GM19467 (cell line): Measurements from ENCODE around the gene VEPH1.

ENCODE experiments used
- ATAC-seq: cut with Tn5 transposase; IDR thresholded peaks from one replicate; pipeline ENCODE4 v1.9.1; 2021; ENCODE audit warnings: mild to moderate bottlenecking, moderate library complexity; ENCODE audit not compliant: unreplicated experiment

Gene VEPH1

GRCh38 chr3:157479464-157480243 lies 23.6 kb downstream of the VEPH1 start:
- no peak for ATAC-seq

GRCh38 chr3:157477441-157477840 lies 25.8 kb downstream of the VEPH1 start:
- no peak for ATAC-seq

- ATAC-seq, result no peak
Observed at GRCh38 chr3:157475921-157476414, 27.2 kb downstream of the VEPH1 start.

- ATAC-seq, result no peak
Observed at GRCh38 chr3:157472648-157473047, 30.6 kb downstream of the VEPH1 start.

- no peak for ATAC-seq
Observed at GRCh38 chr3:157471064-157471463, 32.2 kb downstream of the VEPH1 start.

GRCh38 chr3:157469561-157470294 lies 33.5 kb downstream of the VEPH1 start:
- ATAC-seq, result no peak

GRCh38 chr3:157467200-157467599 lies 36.0 kb downstream of the VEPH1 start:
- no peak for ATAC-seq

GRCh38 chr3:157465741-157466140 lies 37.5 kb downstream of the VEPH1 start:
- ATAC-seq, result no peak

- no peak for ATAC-seq
Observed at GRCh38 chr3:157464321-157464720, 38.9 kb downstream of the VEPH1 start.

GRCh38 chr3:157463816-157464215 lies 39.4 kb downstream of the VEPH1 start:
- no peak for ATAC-seq

- no peak for ATAC-seq
Observed at GRCh38 chr3:157460253-157460652, 43.0 kb downstream of the VEPH1 start.

GRCh38 chr3:157459706-157460105 lies 43.5 kb downstream of the VEPH1 start:
- ATAC-seq, result no peak

- ATAC-seq, result no peak
Observed at GRCh38 chr3:157453824-157454223, 49.4 kb downstream of the VEPH1 start.

- ATAC-seq, result no peak
Observed at GRCh38 chr3:157452097-157452496, 51.1 kb downstream of the VEPH1 start.

GRCh38 chr3:157447026-157447694 lies 56.1 kb downstream of the VEPH1 start:
- no peak for ATAC-seq

GRCh38 chr3:157445857-157446256 lies 57.4 kb downstream of the VEPH1 start:
- ATAC-seq, result no peak

- ATAC-seq, result no peak
Observed at GRCh38 chr3:157444797-157445184, 58.4 kb downstream of the VEPH1 start.

- no peak for ATAC-seq
Observed at GRCh38 chr3:157443905-157444796, 59.1 kb downstream of the VEPH1 start.

GRCh38 chr3:157442729-157443128 lies 60.5 kb downstream of the VEPH1 start:
- no peak for ATAC-seq

GRCh38 chr3:157441102-157441624 lies 62.1 kb downstream of the VEPH1 start:
- ATAC-seq, result no peak
